H1 (cell line): ENCODE data around the gene ANO6. TPM values are rescaled to one million over a fixed set of nuclear protein-coding genes. Genes with fewer than 3 reads are reported as not detected.

Source experiments
- CTCF ChIA-PET: fragments of 300-600 bp; sonication (Branson Sonifier 250); formaldehyde crosslinking; loops from one replicate; lab custom pipeline; 2021; ENCODE audit not compliant: partially characterized antibody; lab: Charles Lee
- POLR2A ChIA-PET: fragments of 300-600 bp; sonication (Branson Sonifier 250); formaldehyde crosslinking; loops from one replicate; lab custom pipeline; 2021; ENCODE audit warnings: inconsistent platforms; ENCODE audit not compliant: partially characterized antibody; lab: Charles Lee
- DNase-seq, 2 experiments: peaks; one replicate each; pipeline versions ENCODE4 v3.0.0 to v3.0.0-alpha.2; 2010 to 2022; ENCODE audit warnings: low spot score in 2 of 2, low read depth in 1 of 2, mixed read lengths in 1 of 2
- FAIRE-seq: peaks from 2 replicates; lab custom pipeline; 2011; peaks lifted over from hg19 to GRCh38; lab: Jason Lieb, UNC
- H2AFZ ChIP-seq: 2 replicates; pipeline ENCODE4 v1.8.1; 2012; ENCODE audit warnings: low read length, inconsistent platforms
- H2AK5ac ChIP-seq: 2 replicates; pipeline ENCODE4 v1.6.1; 2013; ENCODE audit warnings: low read depth, low read length
- H2BK120ac ChIP-seq: replicated peaks from 2 replicates; pipeline ENCODE3; 2013; ENCODE audit warnings: low read depth, low read length, inconsistent platforms
- H2BK12ac ChIP-seq: 2 replicates; pipeline ENCODE4 v1.6.1; 2013; ENCODE audit warnings: low read depth, low read length
- H2BK15ac ChIP-seq: 2 replicates; pipeline ENCODE4 v1.6.1; 2013; ENCODE audit warnings: low read length
- H2BK20ac ChIP-seq: 2 replicates; pipeline ENCODE4 v1.6.1; 2013; ENCODE audit warnings: low read length
- H2BK5ac ChIP-seq: 2 replicates; pipeline ENCODE4 v1.6.1; 2013; ENCODE audit warnings: low read depth, low read length
- H3K14ac ChIP-seq: 2 replicates; pipeline ENCODE4 v1.6.1; 2013; ENCODE audit warnings: inconsistent platforms; ENCODE audit not compliant: insufficient read length
- H3K18ac ChIP-seq: 2 replicates; pipeline ENCODE4 v1.6.1; 2013; ENCODE audit warnings: low read length; ENCODE audit errors: extremely low read depth
- H3K23ac ChIP-seq: 2 replicates; pipeline ENCODE4 v1.6.1; 2013; ENCODE audit warnings: inconsistent platforms; ENCODE audit not compliant: insufficient read length
- H3K23me2 ChIP-seq: 2 replicates; pipeline ENCODE4 v1.6.1; 2013; ENCODE audit warnings: low read depth, low read length
- H3K27ac ChIP-seq: 2 replicates; pipeline ENCODE4 v1.6.1; 2011; ENCODE audit warnings: low read depth, low read length, inconsistent platforms
- H3K27me3 ChIP-seq, 4 experiments: replicated peaks in 1 of 4; 1 replicate in 1 of 4; 2 replicates in 3 of 4; pipeline versions ENCODE4 v1.6.1 to v1.8.1; 2011 to 2013; ENCODE audit warnings: low read length in 3 of 4, mild to moderate bottlenecking in 3 of 4, inconsistent platforms in 2 of 4, mixed read lengths in 2 of 4, moderate library complexity in 1 of 4; ENCODE audit not compliant: control insufficient read depth in 3 of 4, insufficient read depth in 3 of 4; ENCODE audit errors: extremely low read depth in 1 of 4
- H3K36me3 ChIP-seq, 4 experiments: 2 replicates each; pipeline versions ENCODE4 v1.6.1 to v1.8.1; 2011 to 2013; ENCODE audit warnings: mild to moderate bottlenecking in 4 of 4, low read length in 3 of 4, moderate library complexity in 2 of 4, control low read depth in 1 of 4, inconsistent platforms in 1 of 4; ENCODE audit not compliant: insufficient read depth in 4 of 4, control insufficient read depth in 2 of 4
- H3K4ac ChIP-seq: replicated peaks from 2 replicates; pipeline ENCODE3; 2013; ENCODE audit warnings: low read length, low read depth, mixed read lengths, inconsistent platforms; ENCODE audit not compliant: insufficient read length
- H3K4me1 ChIP-seq, 4 experiments: replicated peaks in 1 of 4; 1 replicate in 1 of 4; 2 replicates in 3 of 4; pipeline versions ENCODE4 v1.6.1 to v1.8.1; 2011 to 2013; ENCODE audit warnings: low read length in 3 of 4, inconsistent platforms in 2 of 4, mixed read lengths in 1 of 4; ENCODE audit not compliant: insufficient read depth in 4 of 4, control insufficient read depth in 3 of 4
- H3K4me2 ChIP-seq, 2 experiments: 2 replicates each; pipeline versions ENCODE4 v1.6.1 to v1.8.1; 2011 to 2013; ENCODE audit warnings: low read depth in 2 of 2, low read length in 2 of 2, control low read depth in 1 of 2, inconsistent platforms in 1 of 2, mild to moderate bottlenecking in 1 of 2; ENCODE audit not compliant: insufficient read depth in 1 of 2
- H3K4me3 ChIP-seq, 4 experiments: fragments of 200-600, 300-600 bp in 1 of 4; sonication (generic), shearing (Covaris generic), sonication (Bioruptor Twin) in 1 of 4; 2 replicates each; pipeline versions ENCODE4 v1.5.1 to v1.8.1; 2011 to 2016; ENCODE audit warnings: low read length in 4 of 4, low read depth in 3 of 4, control low read depth in 2 of 4, inconsistent platforms in 2 of 4, mild to moderate bottlenecking in 2 of 4, mixed read lengths in 1 of 4, moderate library complexity in 1 of 4; ENCODE audit not compliant: insufficient read depth in 2 of 4; ENCODE audit errors: extremely low read depth in 1 of 4
- H3K56ac ChIP-seq: replicated peaks from 2 replicates; pipeline ENCODE3; 2013; ENCODE audit warnings: low read depth, mild to moderate bottlenecking, mixed read lengths, low read length, inconsistent platforms; ENCODE audit not compliant: insufficient read length
- H3K79me1 ChIP-seq: 2 replicates; pipeline ENCODE4 v1.6.1; 2013; ENCODE audit warnings: low read depth, low read length, control low read depth
- H3K79me2 ChIP-seq, 2 experiments: 2 replicates each; pipeline versions ENCODE4 v1.6.1 to v1.8.1; 2012 to 2013; ENCODE audit warnings: low read length in 2 of 2, mild to moderate bottlenecking in 2 of 2, inconsistent platforms in 1 of 2; ENCODE audit not compliant: insufficient read depth in 2 of 2, control insufficient read depth in 1 of 2
- H3K9ac ChIP-seq, 4 experiments: replicated peaks in 1 of 4; 1 replicate in 1 of 4; 2 replicates in 3 of 4; pipeline versions ENCODE4 v1.6.1 to v1.8.1; 2011 to 2013; ENCODE audit warnings: low read depth in 3 of 4, low read length in 3 of 4, control low read depth in 2 of 4, mild to moderate bottlenecking in 2 of 4, moderate library complexity in 2 of 4, inconsistent platforms in 1 of 4; ENCODE audit errors: extremely low read depth in 1 of 4
- H3K9me3 ChIP-seq, 2 experiments: 2 replicates each; pipeline versions ENCODE4 v1.6.1 to v1.8.1; 2012 to 2013; ENCODE audit warnings: mild to moderate bottlenecking in 2 of 2, moderate library complexity in 2 of 2, control low read depth in 1 of 2, inconsistent platforms in 1 of 2, low read depth in 1 of 2, low read length in 1 of 2, mixed read lengths in 1 of 2; ENCODE audit not compliant: insufficient read depth in 2 of 2
- H4K20me1 ChIP-seq, 2 experiments: replicated peaks in 1 of 2; 2 replicates each; pipeline versions ENCODE3 to v1.8.1; 2011 to 2013; ENCODE audit warnings: inconsistent platforms in 2 of 2, low read length in 2 of 2, mild to moderate bottlenecking in 1 of 2; ENCODE audit not compliant: insufficient read depth in 2 of 2, control insufficient read depth in 1 of 2
- H4K5ac ChIP-seq: 2 replicates; pipeline ENCODE4 v1.6.1; 2013; ENCODE audit warnings: low read length, low read depth, mixed read lengths, inconsistent platforms; ENCODE audit not compliant: insufficient read length
- H4K8ac ChIP-seq: 2 replicates; pipeline ENCODE4 v1.8.0; 2013; ENCODE audit warnings: mild to moderate bottlenecking, moderate library complexity, low read length, inconsistent platforms; ENCODE audit not compliant: insufficient read depth; ENCODE audit errors: extremely low read depth
- H4K91ac ChIP-seq: replicated peaks from 2 replicates; pipeline ENCODE3; 2013; ENCODE audit warnings: low read length, mixed read lengths, inconsistent platforms; ENCODE audit not compliant: insufficient read length
- BCL11A ChIP-seq, 2 experiments: IDR thresholded peaks; one replicate each; pipeline ENCODE4 v1.6.1; 2011; ENCODE audit warnings: low read depth in 2 of 2, low read length in 2 of 2, mild to moderate bottlenecking in 2 of 2
- BRCA1 ChIP-seq: IDR thresholded peaks from 2 replicates; pipeline ENCODE4 v1.6.1; 2012; ENCODE audit warnings: low read depth, low read length, improper control_type of control experiment
- CHD1 ChIP-seq: IDR thresholded peaks from 2 replicates; pipeline ENCODE4 v1.6.1; 2012; ENCODE audit warnings: low read depth, low read length, improper control_type of control experiment
- CHD2 ChIP-seq: IDR thresholded peaks from 2 replicates; pipeline ENCODE4 v1.6.1; 2012; ENCODE audit warnings: low read length, improper control_type of control experiment
- GABPA ChIP-seq: IDR thresholded peaks from 2 replicates; pipeline ENCODE4 v1.6.1; 2011; ENCODE audit warnings: mild to moderate bottlenecking, low read length, moderate library complexity, borderline replicate concordance; ENCODE audit not compliant: insufficient read depth
- GTF2F1 ChIP-seq: IDR thresholded peaks from 2 replicates; pipeline ENCODE4 v1.6.1; 2012; ENCODE audit warnings: low read depth, low read length, improper control_type of control experiment, borderline replicate concordance
- KDM4A ChIP-seq: IDR thresholded peaks from one replicate; pipeline ENCODE4 v1.7.1; 2012; ENCODE audit warnings: low read depth, mild to moderate bottlenecking, moderate library complexity, low read length, inconsistent platforms; ENCODE audit not compliant: severe bottlenecking
- MAFK ChIP-seq: IDR thresholded peaks from 2 replicates; pipeline ENCODE4 v1.6.1; 2012; ENCODE audit warnings: low read depth, mild to moderate bottlenecking, improper control_type of control experiment, low read length
- NRF1 ChIP-seq: IDR thresholded peaks from 2 replicates; pipeline ENCODE4 v1.6.1; 2011; ENCODE audit warnings: mild to moderate bottlenecking, low read depth, low read length, improper control_type of control experiment
- POLR2A ChIP-seq, 2 experiments: IDR thresholded peaks; 1 replicate in 1 of 2; 2 replicates in 1 of 2; pipeline ENCODE4 v1.6.1; 2011; ENCODE audit warnings: low read depth in 2 of 2, low read length in 2 of 2, mild to moderate bottlenecking in 2 of 2; ENCODE audit errors: control extremely low read depth in 1 of 2
- POU5F1 ChIP-seq: IDR thresholded peaks from 2 replicates; pipeline ENCODE4 v1.6.1; 2011; ENCODE audit warnings: low read depth, mild to moderate bottlenecking, low read length, moderate library complexity
- RAD21 ChIP-seq, 2 experiments: IDR thresholded peaks in 1 of 2; conservative IDR thresholded peaks in 1 of 2; 2 replicates each; pipeline ENCODE4 v1.6.1; 2011; ENCODE audit warnings: low read depth in 2 of 2, low read length in 2 of 2, improper control_type of control experiment in 1 of 2, inconsistent platforms in 1 of 2, mild to moderate bottlenecking in 1 of 2, moderate library complexity in 1 of 2
- RFX5 ChIP-seq: IDR thresholded peaks from 2 replicates; pipeline ENCODE4 v1.6.1; 2011; ENCODE audit warnings: low read depth, low read length, improper control_type of control experiment, borderline replicate concordance
- SP1 ChIP-seq: IDR thresholded peaks from 2 replicates; pipeline ENCODE4 v1.6.1; 2011; ENCODE audit warnings: low read depth, low read length
- SP4 ChIP-seq: IDR thresholded peaks from 2 replicates; pipeline ENCODE4 v1.6.1; 2012; ENCODE audit warnings: low read length, inconsistent platforms
- SUZ12 ChIP-seq: fragments of 200-600 bp; sonication (generic); IDR thresholded peaks from 2 replicates; pipeline ENCODE4 v1.6.1; 2012; ENCODE audit warnings: mild to moderate bottlenecking, inconsistent platforms, low read length, moderate library complexity, mixed read lengths
- TAF1 ChIP-seq: IDR thresholded peaks from 2 replicates; pipeline ENCODE4 v1.6.1; 2011; ENCODE audit warnings: mild to moderate bottlenecking, low read depth, low read length
- TBP ChIP-seq: IDR thresholded peaks from 2 replicates; pipeline ENCODE4 v1.6.1; 2011; ENCODE audit warnings: low read depth, low read length, improper control_type of control experiment
- polyA plus RNA-seq, 7 experiments: library from polyadenylated mRNA; depleted of rRNA in 3 of 7; stranded (reverse) in 5 of 7; unstranded in 2 of 7; fragments of >200 nt in 5 of 7; fragments of 200-250 nt in 2 of 7; gene quantifications; 1 replicate in 5 of 7; 2 replicates in 1 of 7; 4 replicates in 1 of 7; pipeline versions ENCODE4 v1.2.1 to v1.2.3, GENCODE V29; 2011 to 2013; ENCODE audit warnings: missing spikeins in 2 of 7, mixed read lengths in 2 of 7
- total RNA-seq: library from RNA; stranded (reverse); fragmentation: NEBNext Ultra II Directional; extraction: Animal tissue kit (Norgen Biotek cat#: 25700); gene quantifications from 2 replicates; pipeline ENCODE4 v1.2.1, GENCODE V29; 2021

The ANO6 gene
- total and polyA plus RNA-seq, 2 of the 8 experiments (the other 6 are each of a cell fraction or from before 2014, with no cell fraction given), result 15.1 to 39.7 TPM

GRCh38 chr12:45362291-45362690, 146.4 kb downstream of the ANO6 start:
- CTCF ChIA-PET, result no interaction called here
- no peak for FAIRE-seq

More at GRCh38 chr12:45362291-45362690, 146.4 kb downstream of the ANO6 start:
- DNase-seq, result no peak
- Histone ChIP-seq H2BK120ac (no peak overlapping the region), H2AFZ (no peak overlapping the region), H3K4ac (no peak overlapping the region), H4K91ac (no peak overlapping the region), H3K79me2 (no peaks in the 10 kb centered on the region), H3K4me3 (no peak overlapping the region), H2BK12ac (no peak overlapping the region), H4K8ac (no peak overlapping the region), H3K27ac (no peak overlapping the region), H3K14ac (no peak overlapping the region), H4K20me1 (no peaks in the 10 kb centered on the region), H2BK5ac (no peak overlapping the region), H3K27me3 (no peaks in the 10 kb centered on the region), H3K36me3 (peaks cover 0 to 10% (median 5%) of the 10 kb centered on the region in 4 experiments; a peak in 4 of 8 replicates), H3K9me3 (peaks cover 6 to 12% of the 10 kb centered on the region in 2 experiments; a peak in 1 of 4 replicates), H3K56ac (no peak overlapping the region), H3K79me1 (no peaks in the 10 kb centered on the region), H2BK20ac (no peak overlapping the region), H2BK15ac (no peak overlapping the region), H3K23ac (no peak overlapping the region), H3K4me2 (no peak overlapping the region), H2AK5ac (no peak overlapping the region), H3K18ac (no peak overlapping the region), H4K5ac (no peak overlapping the region), H3K9ac (no peak overlapping the region), H3K23me2 (no peaks in the 10 kb centered on the region), H3K4me1 (no peaks in the 10 kb centered on the region)
- TF ChIP-seq MAFK (no peak), GTF2F1 (no peak), SP1 (no peak), TBP (no peak), BRCA1 (no peak), KDM4A (no peak), TAF1 (no peak), POU5F1 (no peak), NRF1 (no peak), CHD2 (no peak), SP4 (no peak), POLR2A (IDR thresholded peaks at IDR 0.05; ENCODE audit: control extremely low read depth in 1 of 2, low read depth in 2 of 2, low read length in 2 of 2) (no peak), RAD21 (IDR thresholded peaks at IDR 0.05 in 1 of 2, conservative IDR thresholded peaks at IDR 0.05 in 1 of 2; ENCODE audit: low read depth in 2 of 2, low read length in 2 of 2) (no peak), GABPA (no peak), RFX5 (no peak), SUZ12 (no peak), BCL11A (IDR thresholded peaks at IDR 0.05; ENCODE audit: low read depth in 2 of 2, low read length in 2 of 2) (no peak), CHD1 (no peak)
- POLR2A ChIA-PET, result no interaction called here
